Sigmoid colon (tissue), 4 donors: Measurements from ENCODE around the gene UNC5A.

Source experiments
- CTCF ChIP-seq, 4 experiments: fragments of 450-650 bp in 3 of 4; fragments of 200-600 bp in 1 of 4; IDR thresholded peaks; one replicate each; pipeline ENCODE4 v1.5.1; 2016 to 2019; ENCODE audit warnings: antibody characterized with exemption in 4 of 4, mild to moderate bottlenecking in 3 of 4, moderate library complexity in 2 of 4
- EP300 ChIP-seq, 4 donors: sonication (generic); formaldehyde crosslinking; IDR thresholded peaks; one replicate each; pipeline ENCODE4 v1.6.1; 2017; ENCODE audit warnings: antibody characterized with exemption in 4 of 4
- POLR2AphosphoS5 ChIP-seq, 4 donors: sonication (generic); formaldehyde crosslinking; IDR thresholded peaks; one replicate each; pipeline ENCODE4 v1.6.1; 2017; ENCODE audit warnings: antibody characterized with exemption in 4 of 4

- no peak for TF ChIP-seq EP300 (IDR thresholded peaks at IDR 0.05)
- no peak for TF ChIP-seq CTCF (IDR thresholded peaks at IDR 0.05)
- no peak for TF ChIP-seq POLR2AphosphoS5 (IDR thresholded peaks at IDR 0.05)
Observed at GRCh38 chr5:176798086-176798876, 12.1 kb upstream of the UNC5A start.
